ENCODE measurements around the gene C5orf34. TPM values are rescaled to one million over a fixed set of nuclear protein-coding genes. Genes with fewer than 3 reads are reported as not detected.
A peak's percentile ranks its signal among the peaks of the same experiment; 100 is the strongest.

The C5orf34 gene
- total and polyA plus RNA-seq, 9 of the 15 experiments (the other 6 are each of a cell fraction or from before 2014, with no cell fraction given), result 13.2 to 32.6 (median 20.7) TPM

GRCh38 chr5:43556857-43557542, 42.1 kb upstream of the C5orf34 start, which contains the start of gene PAIP1 (continued):
- TF ChIP-seq ZNF589 (CRISPR knock-in tag; IDR thresholded peaks at IDR 0.05; ENCODE audit: low read depth), result no peak; the same call in 1 of the 2 replicates
- TF ChIP-seq CHD4 (IDR thresholded peaks at IDR 0.05; ENCODE audit: insufficient read depth, insufficient replicate concordance, low read depth, low read length, poor library complexity, severe bottlenecking), result no peak
- TF ChIP-seq ZNF707 (CRISPR knock-in tag; conservative IDR thresholded peaks at IDR 0.05), result no peak
- TF ChIP-seq ZNF57 (CRISPR knock-in tag; IDR thresholded peaks at IDR 0.05), result no peak
- TF ChIP-seq DNMT1 (IDR thresholded peaks at IDR 0.05), result no peak
- no peak for TF ChIP-seq ZNF830 (CRISPR knock-in tag; IDR thresholded peaks at IDR 0.05)
- TF ChIP-seq SOX6 (IDR thresholded peaks at IDR 0.05), result peak; percentile 41; the same call in 1 of the 2 replicates
- TF ChIP-seq PML (IDR thresholded peaks at IDR 0.05; ENCODE audit: low read length), result peak; percentile 65; the same call in 1 of the 2 replicates
- no peak for TF ChIP-seq ZBTB40 (IDR thresholded peaks at IDR 0.05)
- no peak for TF ChIP-seq ZBTB40 (CRISPR knock-in tag; IDR thresholded peaks at IDR 0.05)
- TF ChIP-seq CXXC5 (CRISPR knock-in tag; IDR thresholded peaks at IDR 0.05), result peak; percentile 93
- peak; percentile 88 for TF ChIP-seq POLR2A (conservative IDR thresholded peaks at IDR 0.05)
- TF ChIP-seq TEAD4 (IDR thresholded peaks at IDR 0.05; ENCODE audit: low read length), result no peak
- TF ChIP-seq TEAD4 (CRISPR knock-in tag; IDR thresholded peaks at IDR 0.05; ENCODE audit: borderline replicate concordance), result 0 out of 2 replicates have a peak, but pooled peaks have one; percentile 10
- peak; percentile 79 for TF ChIP-seq SUPT5H (IDR thresholded peaks at IDR 0.05)
- 0 out of 2 replicates have a peak, but pooled peaks have one; percentile 63 for TF ChIP-seq OTX1 (CRISPR knock-in tag; IDR thresholded peaks at IDR 0.05)
- TF ChIP-seq FOXO4 (CRISPR knock-in tag; IDR thresholded peaks at IDR 0.05), result 0 out of 2 replicates have a peak, but pooled peaks have one; percentile 37
- no peak for TF ChIP-seq ZC3H8 (IDR thresholded peaks at IDR 0.05)
- TF ChIP-seq KDM5B (IDR thresholded peaks at IDR 0.05; ENCODE audit: insufficient replicate concordance, low read depth, low read length), result peak; percentile 90
- TF ChIP-seq CSDE1 (IDR thresholded peaks at IDR 0.05), result 0 out of 4 replicates have a peak, but pooled peaks of 1 of the 2 experiments have one; percentile 13

Measured in K562 (cell line).